AML-193 (cell line): Measurements from ENCODE around the gene ATPAF1.

Experiments
- DNase-seq, 2 experiments: peaks; one replicate each; lab custom pipeline; 2025; lab: John Stamatoyannopoulos, UW

The ATPAF1 gene

DNA sequence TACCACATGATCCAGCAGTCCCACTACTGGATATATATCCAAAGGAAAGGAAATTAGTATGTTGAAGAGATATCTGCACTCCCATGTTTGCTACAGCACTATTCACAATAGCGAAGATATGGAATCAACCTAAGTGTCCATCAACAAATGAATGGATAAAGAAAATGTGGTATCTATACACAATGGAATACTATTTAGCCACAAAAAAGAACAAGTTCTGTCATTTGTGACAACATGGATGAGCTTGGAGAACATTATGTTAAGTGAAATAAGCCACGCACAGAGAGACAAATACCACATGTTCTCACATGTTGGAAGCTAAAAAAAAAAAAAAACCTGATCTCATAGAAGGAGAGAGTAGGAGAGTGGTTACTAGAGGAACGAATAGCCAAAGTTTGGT is 17.7 kb downstream of the ATPAF1 start:
- no peak for DNase-seq

DNA sequence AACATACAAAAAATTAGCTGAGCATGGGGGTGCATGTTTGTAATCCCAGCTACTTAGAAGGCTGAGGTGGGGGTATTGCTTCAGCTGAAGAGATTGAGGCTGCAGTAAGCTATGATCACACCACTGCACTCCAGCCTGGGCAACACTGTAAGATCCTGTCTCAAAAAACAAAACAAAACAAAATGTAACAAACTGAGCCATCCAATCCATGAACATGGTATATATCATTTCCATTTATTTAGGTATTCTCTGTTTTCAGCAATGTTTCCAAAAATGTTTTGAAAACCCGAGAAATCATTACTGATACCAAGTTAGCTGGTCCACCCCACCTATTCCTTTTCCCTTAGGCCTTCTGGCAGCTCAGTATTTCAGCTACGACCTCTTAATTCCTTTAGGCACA is 18.4 kb downstream of the ATPAF1 start:
- DNase-seq: no peak

DNA sequence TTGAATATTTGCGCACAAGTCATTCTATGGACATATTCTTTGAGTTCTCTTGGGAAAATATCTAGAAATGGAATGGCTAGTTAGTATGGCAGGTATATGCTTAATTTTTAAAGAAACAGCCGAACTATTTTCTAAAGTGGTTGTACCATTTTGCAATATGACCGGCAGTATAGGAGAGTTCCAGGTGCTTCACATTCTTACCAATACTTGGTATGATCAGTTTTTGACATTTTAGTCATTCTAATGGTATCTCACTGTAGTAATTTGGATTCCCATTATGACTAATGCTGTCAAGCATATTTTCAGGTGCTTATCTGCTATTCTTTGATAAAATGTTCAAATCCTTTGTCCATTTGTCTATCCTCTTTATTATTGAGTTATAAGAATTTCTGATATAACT is 20.6 kb downstream of the ATPAF1 start:
- no peak for DNase-seq

DNA sequence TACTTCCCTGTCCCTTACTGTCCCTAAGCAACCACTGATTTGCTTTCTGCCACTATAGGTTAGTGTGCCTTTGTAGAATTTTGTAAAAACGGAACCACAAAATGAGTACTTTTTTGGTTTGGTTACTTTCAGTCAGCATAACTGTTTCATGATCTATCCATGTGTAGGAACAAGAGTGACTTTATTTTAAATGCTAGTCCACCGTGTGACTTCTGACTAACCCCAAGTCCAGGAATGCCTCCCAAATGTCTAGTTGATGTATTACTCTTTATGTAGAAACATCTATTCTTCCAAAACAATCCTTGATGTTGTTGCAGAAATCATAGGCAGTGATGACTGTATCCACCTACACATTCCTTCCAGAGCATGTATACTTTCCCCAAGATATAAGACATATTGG is 21.3 kb downstream of the ATPAF1 start:
- DNase-seq: no peak

DNA sequence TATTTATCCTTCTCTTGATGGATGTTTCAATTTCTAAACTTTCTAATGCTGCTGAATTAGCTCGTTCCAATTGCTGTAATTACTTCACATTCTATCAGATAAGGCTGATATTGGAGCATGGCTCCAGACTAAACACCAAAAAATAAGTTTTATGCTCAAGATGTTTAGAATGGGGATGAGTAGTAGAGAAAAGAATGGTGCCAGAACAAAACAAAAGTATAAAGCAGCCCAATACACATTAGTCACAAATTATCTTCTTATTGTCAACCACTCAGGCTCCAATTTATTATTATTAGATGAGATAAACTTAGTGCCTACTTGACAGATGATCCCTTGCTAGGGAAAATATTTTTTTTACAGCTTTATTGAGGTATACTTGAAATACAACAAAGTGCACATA is 21.8 kb downstream of the ATPAF1 start:
- no peak for DNase-seq

DNA sequence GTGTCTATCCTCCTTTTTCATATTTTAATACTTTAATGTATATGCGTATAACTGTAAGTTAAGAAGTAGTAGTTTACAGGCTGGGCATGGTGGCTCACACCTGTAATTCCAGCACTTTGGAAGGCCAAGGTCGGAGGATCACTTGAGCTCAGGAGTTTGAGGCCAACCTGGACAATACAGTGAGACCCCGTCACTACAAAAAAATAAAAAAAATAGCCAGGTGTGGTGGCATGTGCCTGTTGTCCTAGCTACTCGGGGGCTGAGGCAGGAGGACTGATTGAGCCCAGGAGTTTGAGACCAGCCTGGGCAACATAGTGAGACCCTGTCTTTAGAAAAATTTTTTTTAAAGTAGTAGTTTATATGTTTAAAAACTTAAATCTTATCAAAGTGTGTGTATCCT is 22.3 kb downstream of the ATPAF1 start:
- no peak for DNase-seq

DNA sequence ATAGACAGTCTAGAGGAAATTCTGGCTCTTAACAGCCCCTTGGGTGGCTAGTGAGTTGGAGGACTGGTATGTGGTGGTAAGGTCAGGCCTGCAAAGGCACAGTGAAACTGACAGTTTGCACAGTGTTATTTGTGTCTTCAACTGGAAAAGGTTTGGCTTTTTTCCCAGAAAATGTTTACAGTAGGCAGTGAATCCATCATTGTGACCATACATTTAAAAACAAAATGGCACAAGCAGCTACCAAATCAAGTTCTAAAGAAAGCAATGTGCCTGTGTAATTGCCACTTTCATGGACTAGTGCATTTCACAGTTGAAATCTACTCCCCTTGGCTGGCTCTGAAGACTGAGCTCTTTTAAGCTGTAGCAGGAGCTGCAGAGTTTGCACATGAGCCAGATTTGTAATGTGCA is 24.8 kb downstream of the ATPAF1 start:
- DNase-seq: no peak

DNA sequence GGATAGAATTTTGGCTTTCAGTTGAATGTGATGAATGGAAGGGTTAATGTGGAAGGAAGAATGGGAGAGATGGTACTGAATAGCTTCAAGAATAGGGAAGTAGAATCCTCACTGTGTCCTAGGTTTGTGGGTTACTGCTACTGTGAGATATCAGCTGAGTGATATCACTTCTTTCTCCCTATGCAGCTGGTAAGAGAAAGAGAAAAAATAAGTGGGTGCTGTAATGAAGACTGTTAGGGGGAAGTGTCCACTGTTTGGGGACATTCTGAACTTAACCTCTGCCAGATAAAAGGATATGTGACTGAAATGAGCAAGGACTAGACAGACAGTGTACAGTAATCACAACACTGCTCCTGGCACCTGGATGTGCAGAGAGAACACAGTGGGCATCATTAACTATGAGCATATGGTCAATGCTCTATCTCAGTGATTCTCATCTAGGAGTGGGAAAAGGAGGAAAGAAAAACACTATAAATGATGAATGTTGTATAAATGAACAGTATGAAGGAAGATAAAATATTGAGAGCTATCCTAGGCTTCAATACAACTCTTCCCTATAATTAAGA is 26.0 kb downstream of the ATPAF1 start:
- no peak for DNase-seq

DNA sequence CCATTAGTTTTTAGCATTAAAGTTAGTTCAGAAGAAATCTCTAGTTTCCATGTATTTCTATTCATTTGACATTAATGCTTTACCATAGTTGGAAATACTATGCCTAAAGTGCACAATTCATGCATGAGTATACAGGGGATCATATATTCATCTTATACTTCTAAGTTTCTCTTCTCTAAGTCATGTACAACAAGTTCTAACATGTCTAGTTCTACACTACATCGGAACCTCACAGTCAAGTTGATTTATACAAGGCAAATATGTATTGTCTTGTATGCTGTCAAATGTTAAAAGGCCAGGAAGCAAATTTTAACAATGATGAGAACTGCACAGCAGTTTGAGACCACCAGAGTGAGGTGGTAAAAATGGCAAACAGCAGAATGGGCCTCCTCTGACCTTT is 28.6 kb downstream of the ATPAF1 start:
- no peak for DNase-seq

DNA sequence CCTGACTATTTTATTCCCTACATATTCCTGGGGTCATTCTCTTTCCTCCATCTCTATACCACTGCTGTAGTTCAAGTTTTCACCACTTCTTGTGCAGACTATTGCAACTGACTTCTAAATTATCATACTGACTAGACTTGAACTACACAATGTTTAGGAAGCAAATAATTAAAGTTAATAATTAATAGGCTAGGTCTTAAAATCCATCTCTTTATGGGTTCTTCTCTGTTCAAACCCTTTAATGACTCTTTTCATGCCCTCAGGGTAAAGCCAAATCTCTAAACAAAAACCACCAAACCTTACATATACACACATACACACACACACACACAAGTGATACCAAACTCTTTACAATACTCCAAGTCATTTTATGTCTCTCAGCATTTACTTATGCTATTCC is 29.2 kb downstream of the ATPAF1 start:
- DNase-seq: no peak

DNA sequence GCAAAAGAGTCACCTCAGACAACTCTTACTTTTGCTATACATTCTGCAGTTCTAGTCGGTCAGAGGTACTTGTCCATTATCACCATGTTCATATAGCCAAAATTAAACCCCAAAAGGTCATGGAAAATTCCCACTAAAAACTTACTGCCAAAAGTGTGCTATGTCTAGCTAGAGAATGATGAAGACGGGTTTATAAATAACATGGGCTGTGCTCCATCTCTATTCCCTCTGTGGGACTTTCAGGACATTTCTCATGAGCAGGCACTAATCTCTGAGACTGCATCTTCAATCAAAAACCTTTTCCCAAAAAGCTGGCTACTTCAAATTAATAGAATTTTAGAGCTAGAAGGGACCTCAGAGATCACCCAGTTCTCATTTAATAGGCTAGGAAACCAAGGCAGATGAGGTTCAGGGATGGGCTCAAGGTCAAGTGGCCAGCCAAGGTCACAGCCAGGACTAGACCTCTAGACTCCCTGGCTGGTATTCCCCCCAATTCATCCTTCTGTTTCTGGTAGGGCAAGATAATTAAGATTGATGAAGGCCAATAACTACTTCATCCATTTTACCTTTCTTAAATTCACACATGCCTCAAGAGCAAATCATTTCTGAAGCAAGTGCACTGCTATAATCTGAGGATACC is 30.6 kb downstream of the ATPAF1 start:
- DNase-seq: no peak

DNA sequence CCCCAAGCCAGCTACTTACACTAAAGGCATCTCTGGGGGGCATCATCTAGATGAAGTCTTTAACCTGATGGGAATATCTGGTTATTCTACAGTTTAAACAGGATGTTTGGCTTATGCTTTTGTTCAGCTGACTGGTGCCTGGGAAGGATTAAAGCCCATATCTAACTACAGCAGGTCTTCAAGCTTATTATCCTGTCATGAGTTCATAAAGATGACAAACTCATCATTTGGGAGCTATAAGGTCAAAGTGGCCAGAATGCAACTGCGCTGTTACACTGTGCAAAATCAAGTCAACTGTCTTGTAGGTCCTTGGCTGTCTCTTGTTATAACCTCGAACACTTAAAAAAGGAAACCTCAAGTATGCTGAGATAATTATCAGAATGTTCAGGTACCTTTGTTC is 33.0 kb downstream of the ATPAF1 start:
- DNase-seq: no peak

DNA sequence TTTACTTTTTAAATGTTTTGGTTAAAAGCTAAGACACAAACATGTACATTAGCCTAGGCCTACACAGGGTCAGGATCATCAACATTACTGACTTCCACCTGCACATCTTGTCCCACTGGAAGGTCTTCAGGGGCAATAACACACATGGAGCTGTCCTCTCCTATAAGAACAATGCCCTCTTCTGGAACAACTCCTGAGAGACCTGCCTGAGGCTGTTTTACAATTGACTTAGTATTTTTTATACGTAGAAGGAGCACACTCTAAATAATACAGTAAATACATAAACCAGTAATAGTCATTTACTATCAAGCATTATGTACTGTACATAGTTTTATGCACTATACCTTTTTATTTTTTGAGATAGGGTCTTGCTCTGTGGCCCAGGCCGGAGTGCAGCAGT is 37.4 kb downstream of the ATPAF1 start:
- no peak for DNase-seq

DNA sequence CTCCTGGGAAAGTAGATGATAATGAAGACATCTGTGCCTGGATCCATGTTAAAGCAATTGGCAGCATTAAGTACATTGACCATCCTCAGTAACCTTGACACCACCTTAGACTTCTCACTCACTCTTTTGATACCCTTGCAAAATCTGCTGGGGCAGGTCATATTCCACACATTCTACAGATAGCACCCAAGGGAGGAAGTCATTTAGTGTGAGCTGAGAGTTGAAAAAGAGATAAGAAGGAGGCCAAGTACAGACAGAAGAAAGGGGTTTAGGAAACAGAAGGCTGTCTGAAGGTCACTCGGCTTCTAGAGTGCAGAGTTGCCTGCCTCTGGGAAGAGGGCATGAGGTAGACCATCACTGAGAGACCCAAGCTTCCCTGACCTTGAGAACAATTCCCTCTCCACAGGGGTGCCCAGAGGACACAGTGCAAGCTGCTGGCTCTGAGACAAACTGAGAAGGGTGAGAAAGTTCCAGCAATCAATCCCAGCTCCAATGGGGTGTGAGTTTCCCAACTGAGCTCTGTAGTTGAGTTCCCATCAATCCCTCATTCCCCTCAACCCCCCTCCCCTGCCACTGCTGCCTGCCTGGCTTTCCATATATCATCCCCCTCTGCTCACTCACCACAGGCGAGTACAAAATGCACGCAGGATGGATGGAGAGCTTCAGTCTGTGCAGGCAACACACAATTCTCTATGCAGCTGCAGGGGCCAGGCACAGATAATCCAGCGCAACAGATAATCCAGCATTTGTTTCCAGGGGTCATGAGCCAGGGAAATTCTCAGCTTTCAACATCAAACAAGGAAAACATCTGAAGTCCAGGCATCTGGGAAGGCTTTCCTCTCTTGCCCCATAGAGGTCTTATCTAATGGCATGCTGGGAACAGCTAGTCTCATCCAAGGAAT is 44.2 kb downstream of the ATPAF1 start:
- no peak for DNase-seq

DNA sequence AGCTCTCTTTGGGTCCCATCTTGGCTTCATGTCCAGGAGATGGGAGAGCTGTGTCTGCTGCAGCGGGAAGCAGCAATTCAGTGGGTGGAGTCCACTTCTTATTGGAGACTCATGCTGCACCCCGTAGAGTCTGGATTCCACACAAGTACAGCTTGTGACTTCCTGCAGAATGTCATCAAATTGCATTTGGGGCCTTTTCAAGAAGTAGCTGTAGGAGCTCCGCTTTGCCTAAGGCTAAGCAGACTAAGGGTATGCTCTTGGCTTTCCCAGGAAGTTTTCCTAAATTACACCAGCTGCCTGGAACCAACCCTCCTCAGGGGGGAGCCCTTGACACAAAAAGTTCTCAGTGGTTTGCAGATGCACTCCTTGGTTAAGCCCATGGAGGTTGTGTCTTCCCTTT is 45.8 kb downstream of the ATPAF1 start:
- DNase-seq: peak in 1 of 2 experiments; percentile 28

DNA sequence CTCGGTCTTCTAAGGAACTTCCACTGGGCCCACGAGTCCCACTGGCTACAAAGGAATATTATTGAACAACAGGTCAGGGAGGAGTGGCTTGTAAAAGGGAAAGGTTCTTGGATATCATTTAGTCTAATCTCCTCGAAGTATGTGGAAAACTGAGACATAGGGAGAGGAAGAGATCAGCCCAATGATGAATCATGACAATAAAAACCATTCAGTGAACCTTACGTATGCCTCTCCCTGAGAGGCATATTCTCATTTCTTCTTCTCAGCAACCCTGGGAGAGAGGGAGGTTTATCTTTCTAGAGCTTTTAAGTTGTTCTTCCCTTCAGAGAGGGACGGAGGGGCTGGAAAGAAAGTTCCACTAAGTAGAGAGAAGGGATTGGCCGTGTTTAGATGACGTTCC is 46.2 kb downstream of the ATPAF1 start:
- no peak for DNase-seq

DNA sequence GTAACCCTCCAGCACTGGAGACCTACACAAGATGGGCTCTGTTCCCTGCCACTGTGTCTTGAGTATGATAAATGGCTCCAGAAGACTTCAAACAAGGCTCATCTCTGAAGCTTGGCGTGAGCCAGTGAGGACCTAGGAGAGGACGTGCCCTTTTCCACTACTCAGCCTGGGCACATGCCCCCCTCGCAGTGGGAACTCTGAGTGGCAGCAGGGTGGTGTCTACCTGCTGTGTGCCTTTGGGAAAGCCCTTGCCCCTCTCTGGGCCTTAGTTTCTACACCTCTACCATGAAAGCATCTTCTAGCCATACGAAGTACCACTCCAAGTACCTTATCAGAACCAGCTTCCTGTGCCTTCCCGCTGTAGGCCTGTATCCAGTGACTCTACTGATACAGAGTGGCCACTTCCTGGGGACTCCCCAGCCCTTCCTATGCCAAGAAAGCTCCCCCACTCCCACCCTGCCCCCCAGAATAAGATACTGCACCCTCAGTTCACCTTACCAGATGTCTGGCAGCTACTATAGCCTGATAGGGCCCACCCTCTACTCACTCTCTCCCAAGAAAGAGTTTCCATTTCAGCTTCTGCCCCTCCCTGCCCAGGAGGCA is 48.4 kb downstream of the ATPAF1 start:
- no peak for DNase-seq

DNA sequence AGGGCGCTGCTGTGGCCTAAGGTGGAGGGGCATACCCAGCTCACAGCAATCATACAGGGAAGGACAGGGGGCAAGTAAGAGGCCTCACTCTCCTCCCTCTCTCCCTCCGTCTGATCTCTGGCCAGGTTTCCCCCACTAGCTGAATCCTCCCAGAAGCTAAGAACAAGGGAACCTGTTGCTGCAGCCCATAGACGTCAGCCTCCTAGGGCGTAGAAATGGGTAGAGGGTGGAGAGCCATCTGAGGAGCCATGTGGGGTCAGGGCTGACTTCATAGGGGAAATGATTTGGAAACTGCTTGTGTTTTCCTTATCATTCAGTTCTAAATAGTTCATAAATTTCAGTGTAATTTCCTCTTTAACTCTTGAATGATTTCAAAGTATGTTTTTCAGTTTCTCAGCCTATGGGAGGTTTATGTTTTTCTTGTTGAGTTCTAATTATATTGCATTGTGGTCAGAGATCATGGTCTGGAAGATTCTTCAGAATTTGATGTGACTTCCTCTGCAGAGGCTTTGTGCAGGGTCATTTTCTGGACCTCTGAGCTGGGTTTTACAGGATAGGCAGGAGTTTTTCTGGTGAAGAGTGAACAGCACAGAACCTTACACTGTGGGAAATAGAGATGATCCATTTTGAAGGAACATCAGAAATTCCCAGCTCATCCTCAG is 49.3 kb downstream of the ATPAF1 start:
- DNase-seq: no peak

DNA sequence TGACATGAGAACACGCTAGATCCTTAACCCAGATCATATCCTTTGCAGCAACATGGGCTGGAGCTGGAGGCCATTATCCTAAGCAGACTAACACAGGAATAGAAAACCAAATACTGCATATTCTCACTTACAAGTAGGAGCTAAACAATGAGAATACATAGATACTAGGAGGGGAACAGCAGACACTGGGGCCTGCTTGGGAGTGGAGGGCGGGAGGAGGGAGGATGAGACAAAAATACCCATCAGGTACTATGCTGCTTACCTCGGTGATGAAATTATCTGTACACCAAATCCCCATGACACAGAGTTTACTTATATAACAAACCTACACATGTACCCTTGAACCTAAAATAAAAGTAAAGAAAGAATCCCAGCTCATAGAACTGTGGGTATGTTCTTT is 50.3 kb downstream of the ATPAF1 start:
- DNase-seq: no peak

DNA sequence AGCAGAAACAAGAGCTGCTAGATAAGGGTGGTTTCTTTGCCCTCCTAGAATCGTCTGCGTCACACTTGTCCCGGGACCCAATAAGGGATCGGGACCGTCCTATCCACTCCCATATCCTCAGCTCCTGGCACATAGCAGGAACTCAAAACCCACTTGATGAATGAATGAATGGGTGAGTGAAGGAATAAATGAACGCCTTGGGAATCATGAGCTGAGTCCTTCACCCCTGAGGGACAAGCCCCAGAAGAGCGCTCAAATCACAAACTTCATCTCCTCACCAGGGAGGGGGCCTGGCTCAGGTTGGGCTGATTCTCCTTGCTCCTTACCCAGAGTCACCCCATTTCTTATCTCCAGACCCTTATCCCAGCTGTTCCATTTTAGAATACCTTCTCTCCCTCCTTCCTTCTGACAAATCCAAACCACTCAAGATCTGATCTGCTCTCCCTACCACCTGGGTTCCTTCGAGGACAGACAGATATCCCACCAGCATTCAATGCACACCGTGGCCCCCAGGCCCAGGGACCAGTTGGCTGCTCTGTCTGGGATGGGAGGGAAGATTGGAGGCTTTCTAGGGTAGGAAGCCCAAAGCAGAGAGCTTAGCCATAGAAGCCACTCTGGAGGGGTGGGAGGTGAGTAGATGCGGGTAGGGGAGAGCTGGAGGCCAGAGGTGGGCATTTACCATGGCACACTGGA is 50.9 kb downstream of the ATPAF1 start:
- no peak for DNase-seq

DNA sequence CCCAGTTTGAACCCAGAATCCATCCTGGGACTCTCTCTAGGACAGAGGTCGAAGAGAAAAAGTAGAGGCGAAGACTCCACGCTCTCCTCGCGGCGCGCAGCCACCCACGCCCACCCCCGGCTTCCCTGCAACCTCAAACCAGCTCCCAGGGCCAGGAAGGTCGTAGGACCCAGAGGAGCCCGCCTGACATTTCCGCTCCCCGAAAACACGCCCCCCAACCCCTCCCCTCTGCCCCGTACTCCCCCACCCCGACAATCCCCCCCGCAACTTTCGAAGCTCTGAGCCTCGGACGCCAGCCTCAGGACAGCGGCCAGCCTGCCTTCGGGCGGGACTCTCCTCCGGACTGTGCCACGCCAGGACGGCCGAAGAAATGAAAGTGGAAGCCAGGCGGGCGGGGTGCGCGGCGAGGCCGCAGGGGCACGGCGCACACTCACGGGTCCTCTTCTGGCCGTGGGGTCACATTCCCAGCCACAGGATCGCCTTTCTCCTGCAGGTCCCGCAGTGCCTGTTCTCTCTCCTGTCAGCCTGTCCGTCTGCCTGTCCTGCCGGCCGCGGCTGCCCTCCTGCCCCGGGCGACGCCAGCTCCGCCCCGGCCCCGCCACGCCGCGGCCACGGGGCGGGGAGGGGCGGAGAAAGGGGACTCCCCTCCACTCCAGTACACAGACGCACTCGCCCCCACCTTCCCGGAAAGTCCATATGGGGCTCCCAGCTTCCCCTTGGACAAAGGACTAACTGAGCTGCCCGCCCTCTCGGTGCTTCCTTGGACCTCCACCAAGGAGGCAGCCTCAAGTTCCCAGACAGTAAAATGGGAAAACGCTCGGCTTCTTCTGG is 51.7 kb downstream of the ATPAF1 start, which contains the start of gene MOB3C:
MOB3C (minus strand) TSS at position 535 of the 831 bp plus-strand sequence. CDS start 3,490 bp downstream, outside the sequence.
- peak; percentile 27 to 33 for DNase-seq
